Measurements from ENCODE around the gene NCKAP1. TPM values are rescaled to one million over a fixed set of nuclear protein-coding genes. Genes with fewer than 3 reads are reported as not detected.
A peak's percentile ranks its signal among the peaks of the same experiment; 100 is the strongest.
"Not testable (repeated sequence)": the region's sequence is repeated elsewhere in the genome, so short reads cannot be mapped to it uniquely, and the experiment has no call there.

The NCKAP1 gene
- total RNA-seq, 1 experiment from 2014 or later = 76.2 TPM

- H3K9me3 ChIP-seq (ENCODE audit: low read length) = no peaks in the 10 kb centered on the region
- no peaks in the 10 kb centered on the region for H4K20me1 ChIP-seq (ENCODE audit: low read length)
- POLR2A ChIA-PET (ENCODE audit: unreplicated experiment) = no interaction called here
- H3K4me3 ChIP-seq (ENCODE audit: low read length) = no peak overlapping the region
- no peak overlapping the region for H3K27ac ChIP-seq (ENCODE audit: low read length)
- H3F3A ChIP-seq (ENCODE audit: low read length, unreplicated experiment) = no peaks in the 10 kb centered on the region
- 0 out of 2 replicates have a peak overlapping the region, but pooled peaks have one; percentile 7 for H3K4me2 ChIP-seq (ENCODE audit: low read length)
- DNase-seq (peak; percentile 32), ATAC-seq (peak; percentile 72)
- H3K27me3 ChIP-seq (ENCODE audit: low read length) = no peaks in the 10 kb centered on the region
- peaks cover 10% of the 10 kb centered on the region; the same call in 1 of the 2 replicates for H3K4me1 ChIP-seq (ENCODE audit: insufficient read depth, low read length)
- H3K9me2 ChIP-seq (replicated peaks; ENCODE audit: low read length) = no peaks in the 10 kb centered on the region
- intact Hi-C loops (cut with micrococcal nuclease) = no loop called here
- no peaks in the 10 kb centered on the region for H3K36me3 ChIP-seq (ENCODE audit: low read depth, low read length)
- BruUV-seq (replicated peaks) = no TSS peak
- TF ChIP-seq EZH2 (IDR thresholded peaks at IDR 0.05; ENCODE audit: low read length, unreplicated experiment) (no peak), CTCF (conservative IDR thresholded peaks at IDR 0.05; ENCODE audit: low read depth, low read length) (no peak), EZH2phosphoT487 (IDR thresholded peaks at IDR 0.05; ENCODE audit: borderline replicate concordance, low read length) (no peak)
- no peak overlapping the region for H3K9ac ChIP-seq (ENCODE audit: low read length)
- CTCF ChIA-PET = no interaction called here
- H2AFZ ChIP-seq (ENCODE audit: low read length) = no peak overlapping the region
- H3K79me2 ChIP-seq (ENCODE audit: low read length) = no peaks in the 10 kb centered on the region
These were observed 154.8 kb downstream of the NCKAP1 start for GRCh38 chr2:182883451-182883850.

DNA sequence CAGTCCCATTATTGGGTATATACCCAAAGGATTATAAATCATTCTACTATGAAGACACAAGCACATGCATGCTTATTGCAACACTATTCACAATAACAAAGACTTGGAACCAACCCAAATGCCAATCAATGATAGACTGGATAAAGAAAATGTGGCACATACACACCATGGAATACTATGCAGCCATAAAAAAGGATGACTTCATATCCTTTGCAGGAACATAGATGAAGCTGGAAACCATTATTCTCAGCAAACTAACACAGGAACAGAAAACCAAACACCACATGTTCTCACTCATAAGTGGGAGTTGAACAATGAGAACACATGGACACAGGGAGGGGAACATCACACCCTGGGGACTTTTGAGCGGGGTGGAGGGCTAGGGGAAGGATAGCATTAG, 158.2 kb downstream of the NCKAP1 start:
- ATAC-seq; CTCF ChIA-PET; H3K9ac ChIP-seq (ENCODE audit: low read length): not testable (repeated sequence)

DNA sequence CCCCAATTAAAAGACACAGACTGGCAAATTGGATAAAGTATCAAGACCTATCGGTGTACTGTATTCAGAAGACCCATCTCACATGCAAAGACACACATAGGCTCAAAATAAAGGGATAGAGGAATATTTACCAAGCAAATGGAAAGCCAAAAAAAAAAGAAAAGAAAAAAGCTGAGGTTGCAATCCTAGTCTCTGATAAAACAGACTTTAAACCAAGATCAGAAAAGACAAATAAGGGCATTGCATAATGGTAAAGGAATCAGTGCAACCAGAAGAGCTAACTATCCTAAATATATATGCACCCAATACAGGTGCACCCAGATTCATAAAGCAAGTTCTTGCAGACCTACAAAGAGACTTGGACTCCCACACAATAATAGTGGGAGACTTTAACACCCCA, 161.6 kb downstream of the NCKAP1 start:
- H3K4me1 ChIP-seq (ENCODE audit: insufficient read depth, low read length); H3F3A ChIP-seq (ENCODE audit: low read length, unreplicated experiment); POLR2A ChIA-PET (ENCODE audit: unreplicated experiment); H3K9ac ChIP-seq (ENCODE audit: low read length); H3K36me3 ChIP-seq (ENCODE audit: low read depth, low read length); H3K4me2 ChIP-seq (ENCODE audit: low read length); intact Hi-C loops (cut with micrococcal nuclease); H3K9me2 ChIP-seq (replicated peaks; ENCODE audit: low read length); H3K9me3 ChIP-seq (ENCODE audit: low read length); H3K27me3 ChIP-seq (ENCODE audit: low read length); CTCF ChIA-PET; BruUV-seq (replicated peaks); H3K27ac ChIP-seq (ENCODE audit: low read length); H2AFZ ChIP-seq (ENCODE audit: low read length); H3K4me3 ChIP-seq (ENCODE audit: low read length); H4K20me1 ChIP-seq (ENCODE audit: low read length); H3K79me2 ChIP-seq (ENCODE audit: low read length); ATAC-seq; DNase-seq: not testable (repeated sequence)

More for the DNA sequence above, 158.2 kb downstream of the NCKAP1 start:
- DNase-seq; H3K27ac ChIP-seq (ENCODE audit: low read length); H3K9me2 ChIP-seq (replicated peaks; ENCODE audit: low read length); intact Hi-C loops (cut with micrococcal nuclease); POLR2A ChIA-PET (ENCODE audit: unreplicated experiment); H3K4me3 ChIP-seq (ENCODE audit: low read length); H3K36me3 ChIP-seq (ENCODE audit: low read depth, low read length); H2AFZ ChIP-seq (ENCODE audit: low read length); BruUV-seq (replicated peaks); H3K4me1 ChIP-seq (ENCODE audit: insufficient read depth, low read length); H3K27me3 ChIP-seq (ENCODE audit: low read length); H3K4me2 ChIP-seq (ENCODE audit: low read length); H3K79me2 ChIP-seq (ENCODE audit: low read length); H3F3A ChIP-seq (ENCODE audit: low read length, unreplicated experiment); H4K20me1 ChIP-seq (ENCODE audit: low read length); H3K9me3 ChIP-seq (ENCODE audit: low read length): not testable (repeated sequence)

GRCh38 chr2:182870227-182870626, 168.0 kb downstream of the NCKAP1 start:
- intact Hi-C loops (cut with micrococcal nuclease) = no loop called here
- H3K9me2 ChIP-seq (replicated peaks; ENCODE audit: low read length) = no peaks in the 10 kb centered on the region

More at GRCh38 chr2:182870227-182870626, 168.0 kb downstream of the NCKAP1 start:
- Histone ChIP-seq H3K27ac (ENCODE audit: low read length) (no peak overlapping the region), H3F3A (ENCODE audit: low read length, unreplicated experiment) (no peaks in the 10 kb centered on the region), H3K36me3 (ENCODE audit: low read depth, low read length) (no peaks in the 10 kb centered on the region), H3K79me2 (ENCODE audit: low read length) (no peaks in the 10 kb centered on the region), H3K4me1 (ENCODE audit: insufficient read depth, low read length) (no peaks in the 10 kb centered on the region), H3K4me3 (ENCODE audit: low read length) (no peak overlapping the region), H3K27me3 (ENCODE audit: low read length) (peaks cover 22% of the 10 kb centered on the region), H4K20me1 (ENCODE audit: low read length) (no peaks in the 10 kb centered on the region), H3K4me2 (ENCODE audit: low read length) (no peak overlapping the region), H3K9me3 (ENCODE audit: low read length) (no peaks in the 10 kb centered on the region), H3K9ac (ENCODE audit: low read length) (no peak overlapping the region), H2AFZ (ENCODE audit: low read length) (no peak overlapping the region)
- no TSS peak for BruUV-seq (replicated peaks)
- ATAC-seq (no peak), DNase-seq (peak; percentile 38)
- TF ChIP-seq CTCF (conservative IDR thresholded peaks at IDR 0.05; ENCODE audit: low read depth, low read length) = peak; percentile 65; the same call in 1 of the 2 replicates
- TF ChIP-seq EZH2phosphoT487 (IDR thresholded peaks at IDR 0.05; ENCODE audit: borderline replicate concordance, low read length) = no peak
- TF ChIP-seq EZH2 (IDR thresholded peaks at IDR 0.05; ENCODE audit: low read length, unreplicated experiment) = no peak
- POLR2A ChIA-PET (ENCODE audit: unreplicated experiment) = no interaction called here
- CTCF ChIA-PET = no interaction called here
